ENCODE data around the gene ZFP36L1. TPM values are rescaled to one million over a fixed set of nuclear protein-coding genes. Genes with fewer than 3 reads are reported as not detected.

The ZFP36L1 gene, protein sequence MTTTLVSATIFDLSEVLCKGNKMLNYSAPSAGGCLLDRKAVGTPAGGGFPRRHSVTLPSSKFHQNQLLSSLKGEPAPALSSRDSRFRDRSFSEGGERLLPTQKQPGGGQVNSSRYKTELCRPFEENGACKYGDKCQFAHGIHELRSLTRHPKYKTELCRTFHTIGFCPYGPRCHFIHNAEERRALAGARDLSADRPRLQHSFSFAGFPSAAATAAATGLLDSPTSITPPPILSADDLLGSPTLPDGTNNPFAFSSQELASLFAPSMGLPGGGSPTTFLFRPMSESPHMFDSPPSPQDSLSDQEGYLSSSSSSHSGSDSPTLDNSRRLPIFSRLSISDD
- polyA plus RNA-seq (2012; ENCODE audit: low read depth, missing spikeins) = 48.8 TPM

DNA sequence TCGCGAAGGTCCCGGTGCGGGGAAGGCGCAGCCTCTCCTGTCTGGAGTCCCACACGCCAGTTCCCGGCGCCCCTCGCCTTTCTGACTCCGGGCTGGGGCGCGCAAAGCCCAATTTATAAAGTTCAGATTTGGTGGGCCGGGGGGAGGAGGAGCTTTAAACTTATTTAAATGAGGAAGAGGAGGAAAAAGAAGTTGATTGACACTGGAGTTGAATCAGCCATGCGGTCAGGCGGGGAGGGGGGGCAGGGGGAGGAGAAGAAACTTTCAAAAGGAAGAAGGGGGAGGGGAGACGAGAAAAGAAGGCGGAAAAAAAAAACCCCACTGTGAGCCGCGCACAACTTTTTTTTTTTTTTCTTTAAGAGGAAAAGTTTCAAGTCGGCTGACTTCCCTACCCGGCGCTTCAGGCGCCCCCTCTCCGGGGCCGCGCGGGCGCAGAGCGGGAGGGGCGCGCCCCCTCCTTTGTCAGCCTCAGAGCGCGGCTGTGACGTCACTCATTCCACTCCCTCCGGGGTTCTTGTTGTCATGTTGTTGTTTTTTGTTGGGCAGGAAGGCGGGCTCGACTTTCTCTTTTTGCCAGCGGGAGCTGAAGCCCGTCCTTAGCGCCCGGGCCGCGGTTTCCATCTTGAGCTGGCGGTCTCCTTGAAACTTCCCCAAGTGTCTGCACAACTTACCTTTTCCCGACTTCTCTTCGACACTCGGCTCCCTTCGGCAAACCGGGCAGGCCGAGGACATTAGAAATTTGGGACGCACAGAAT, at the start of gene ZFP36L1:
TSS of gene ZFP36L1 (minus strand) at position 89 of the 755 bp plus-strand sequence. CDS start 129 bp downstream, outside the sequence.
- FAIRE-seq = peak; percentile 57
- TF ChIP-seq POLR2A (IDR thresholded peaks at IDR 0.05; ENCODE audit: low read depth, low read length) (peak; percentile 99), PAX5 (IDR thresholded peaks at IDR 0.05; ENCODE audit: insufficient read depth, low read length, severe bottlenecking) (peak; percentile 59), POU2F2 (IDR thresholded peaks at IDR 0.05; ENCODE audit: low read depth, low read length) (peak; percentile 85), TAF1 (IDR thresholded peaks at IDR 0.05; ENCODE audit: low read depth, low read length) (peak; percentile 70; the same call in 1 of the 2 replicates), POLR2AphosphoS5 (IDR thresholded peaks at IDR 0.05; ENCODE audit: low read depth, low read length) (peak; percentile 98), SPI1 (IDR thresholded peaks at IDR 0.05; ENCODE audit: low read depth, low read length) (peak; percentile 58; the same call in 1 of the 2 replicates)
- peak; percentile 58 for DNase-seq (ENCODE audit: insufficient read length, low spot score)

GRCh38 chr14:68842298-68842697, 49.4 kb upstream of the ZFP36L1 start:
- DNase-seq (ENCODE audit: insufficient read length, low spot score) (no peak), FAIRE-seq (no peak)
- TF ChIP-seq POLR2A (IDR thresholded peaks at IDR 0.05; ENCODE audit: low read depth, low read length) = no peak
- no peak for TF ChIP-seq PAX5 (IDR thresholded peaks at IDR 0.05; ENCODE audit: insufficient read depth, low read length, severe bottlenecking)
- TF ChIP-seq POLR2AphosphoS5 (IDR thresholded peaks at IDR 0.05; ENCODE audit: low read depth, low read length) = no peak
- no peak for TF ChIP-seq POU2F2 (IDR thresholded peaks at IDR 0.05; ENCODE audit: low read depth, low read length)

DNA sequence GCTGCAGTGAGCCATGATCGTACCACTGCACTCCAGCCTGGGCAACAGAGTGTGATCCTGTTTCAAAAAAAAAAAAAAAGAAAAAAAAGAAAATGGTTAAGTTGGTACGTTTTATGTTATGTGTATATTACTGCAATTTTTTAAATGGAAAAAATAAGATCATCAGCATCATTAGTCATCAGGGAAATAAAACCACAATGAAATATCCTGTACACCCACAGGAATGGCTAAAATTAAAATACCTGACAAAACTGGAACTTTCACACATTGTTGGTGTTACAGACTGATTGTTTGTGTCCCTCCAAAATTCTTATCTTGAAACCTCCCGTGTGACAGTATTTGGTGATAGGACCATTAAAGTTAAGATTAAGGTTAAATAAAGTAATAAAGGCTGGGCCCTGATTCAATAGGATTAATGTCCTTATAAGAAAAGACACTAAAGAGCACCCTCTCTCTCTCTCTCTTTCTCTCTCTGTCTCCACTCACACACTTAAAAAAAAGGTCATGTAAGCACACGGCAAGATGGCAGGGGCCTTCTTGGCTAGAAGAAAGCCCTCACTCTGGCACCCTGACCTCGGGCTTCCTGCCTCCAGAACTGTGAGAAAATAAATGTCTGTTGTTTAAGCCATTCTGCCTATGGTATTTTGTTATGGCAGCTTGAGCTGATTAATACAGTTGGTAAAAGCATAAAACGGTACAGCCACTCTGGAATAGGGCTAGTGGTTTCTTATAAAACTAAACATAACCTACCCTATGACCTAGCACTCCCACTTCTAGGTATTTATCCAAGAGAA, 48.3 kb upstream of the ZFP36L1 start:
- no peak for FAIRE-seq

DNA sequence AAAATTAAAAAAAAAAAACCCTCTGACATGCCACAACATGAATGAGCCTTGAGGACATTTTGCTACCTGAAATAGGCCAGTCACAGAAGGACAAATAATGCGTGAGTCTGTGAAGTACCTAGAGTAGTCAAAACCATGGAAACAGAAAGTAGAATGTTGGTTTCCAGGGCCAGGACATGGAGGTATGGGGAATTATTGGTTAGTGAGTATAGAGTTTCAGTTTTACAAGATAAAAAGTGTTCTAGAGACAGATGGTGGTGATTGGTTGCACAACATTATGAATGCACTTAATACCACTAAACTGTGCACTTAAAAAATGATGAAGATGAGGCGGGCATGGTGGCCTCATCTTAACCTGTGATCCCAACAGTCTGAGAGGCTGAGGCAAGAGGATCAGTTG, 47.6 kb upstream of the ZFP36L1 start:
- FAIRE-seq (peak; percentile 47), DNase-seq (ENCODE audit: insufficient read length, low spot score) (no peak)
- no peak for TF ChIP-seq POU2F2 (IDR thresholded peaks at IDR 0.05; ENCODE audit: low read depth, low read length)
- TF ChIP-seq TAF1 (IDR thresholded peaks at IDR 0.05; ENCODE audit: low read depth, low read length) = no peak
- no peak for TF ChIP-seq PAX5 (IDR thresholded peaks at IDR 0.05; ENCODE audit: insufficient read depth, low read length, severe bottlenecking)
- TF ChIP-seq POLR2A (IDR thresholded peaks at IDR 0.05; ENCODE audit: low read depth, low read length) = no peak
- no peak for TF ChIP-seq POLR2AphosphoS5 (IDR thresholded peaks at IDR 0.05; ENCODE audit: low read depth, low read length)
- TF ChIP-seq SPI1 (IDR thresholded peaks at IDR 0.05; ENCODE audit: low read depth, low read length) = no peak

More for the DNA sequence above, 48.3 kb upstream of the ZFP36L1 start:
- TF ChIP-seq PAX5 (IDR thresholded peaks at IDR 0.05; ENCODE audit: insufficient read depth, low read length, severe bottlenecking) = no peak
- no peak for TF ChIP-seq POU2F2 (IDR thresholded peaks at IDR 0.05; ENCODE audit: low read depth, low read length)
- TF ChIP-seq POLR2AphosphoS5 (IDR thresholded peaks at IDR 0.05; ENCODE audit: low read depth, low read length) = no peak
- TF ChIP-seq TAF1 (IDR thresholded peaks at IDR 0.05; ENCODE audit: low read depth, low read length) = no peak
- no peak for TF ChIP-seq SPI1 (IDR thresholded peaks at IDR 0.05; ENCODE audit: low read depth, low read length)
- no peak for TF ChIP-seq POLR2A (IDR thresholded peaks at IDR 0.05; ENCODE audit: low read depth, low read length)
- no peak for DNase-seq (ENCODE audit: insufficient read length, low spot score)

GRCh38 chr14:68836082-68836481, 43.2 kb upstream of the ZFP36L1 start:
- DNase-seq (ENCODE audit: insufficient read length, low spot score) (no peak), FAIRE-seq (no peak)
- TF ChIP-seq PAX5 (IDR thresholded peaks at IDR 0.05; ENCODE audit: insufficient read depth, low read length, severe bottlenecking) (no peak), POLR2A (IDR thresholded peaks at IDR 0.05; ENCODE audit: low read depth, low read length) (no peak), TAF1 (IDR thresholded peaks at IDR 0.05; ENCODE audit: low read depth, low read length) (no peak), POLR2AphosphoS5 (IDR thresholded peaks at IDR 0.05; ENCODE audit: low read depth, low read length) (no peak), SPI1 (IDR thresholded peaks at IDR 0.05; ENCODE audit: low read depth, low read length) (no peak), POU2F2 (IDR thresholded peaks at IDR 0.05; ENCODE audit: low read depth, low read length) (no peak)

DNA sequence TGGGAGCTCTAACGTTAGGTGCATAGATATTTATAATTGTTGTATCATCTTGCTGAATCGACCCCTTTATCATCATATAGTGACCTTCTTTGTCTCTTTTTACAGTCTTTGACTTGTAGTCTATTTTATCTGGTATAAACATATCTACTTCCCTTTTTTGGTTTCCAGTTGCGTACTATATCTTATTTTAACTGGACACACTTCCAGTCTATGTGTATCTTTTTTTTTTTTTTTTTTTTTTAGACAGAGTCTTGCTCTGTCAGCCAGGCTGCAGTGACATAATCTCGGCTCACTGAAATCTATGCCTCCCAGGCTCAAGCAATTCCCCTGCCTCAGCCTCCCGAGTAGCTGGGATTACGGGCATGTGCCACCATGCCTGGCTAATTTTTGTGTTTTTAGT, 41.9 kb upstream of the ZFP36L1 start:
- no peak for FAIRE-seq
- TF ChIP-seq POLR2A (IDR thresholded peaks at IDR 0.05; ENCODE audit: low read depth, low read length) = no peak
- TF ChIP-seq PAX5 (IDR thresholded peaks at IDR 0.05; ENCODE audit: insufficient read depth, low read length, severe bottlenecking) = no peak
- no peak for TF ChIP-seq SPI1 (IDR thresholded peaks at IDR 0.05; ENCODE audit: low read depth, low read length)
- TF ChIP-seq POU2F2 (IDR thresholded peaks at IDR 0.05; ENCODE audit: low read depth, low read length) = no peak
- no peak for TF ChIP-seq POLR2AphosphoS5 (IDR thresholded peaks at IDR 0.05; ENCODE audit: low read depth, low read length)
- TF ChIP-seq TAF1 (IDR thresholded peaks at IDR 0.05; ENCODE audit: low read depth, low read length) = no peak
- no peak for DNase-seq (ENCODE audit: insufficient read length, low spot score)

DNA sequence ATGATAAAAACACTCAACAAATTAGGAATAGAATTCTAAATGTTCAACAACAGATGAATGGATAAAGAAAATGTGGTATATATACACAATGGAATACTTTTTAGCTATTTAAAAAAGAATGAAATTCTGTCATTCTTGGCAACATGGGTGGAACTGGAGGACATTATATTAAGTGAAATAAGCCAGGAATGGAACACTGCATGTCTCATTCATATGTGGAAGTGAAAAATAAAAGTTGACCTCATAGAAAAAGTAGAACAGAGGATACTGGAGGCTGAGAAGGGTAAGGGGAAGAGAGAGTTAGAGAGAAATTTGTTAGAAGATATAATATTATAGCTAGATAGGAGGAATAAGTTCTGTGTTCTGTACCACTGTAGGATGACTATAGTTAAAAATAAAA, 35.8 kb upstream of the ZFP36L1 start:
- DNase-seq (ENCODE audit: insufficient read length, low spot score) (no peak), FAIRE-seq (no peak)
- TF ChIP-seq POLR2A (IDR thresholded peaks at IDR 0.05; ENCODE audit: low read depth, low read length) = no peak
- TF ChIP-seq SPI1 (IDR thresholded peaks at IDR 0.05; ENCODE audit: low read depth, low read length) = peak; percentile 20; the same call in 1 of the 2 replicates

GRCh38 chr14:68825729-68826128, 32.9 kb upstream of the ZFP36L1 start:
- no peak for FAIRE-seq
- no peak for DNase-seq (ENCODE audit: insufficient read length, low spot score)
- no peak for TF ChIP-seq POU2F2 (IDR thresholded peaks at IDR 0.05; ENCODE audit: low read depth, low read length)
- TF ChIP-seq PAX5 (IDR thresholded peaks at IDR 0.05; ENCODE audit: insufficient read depth, low read length, severe bottlenecking) = no peak
- TF ChIP-seq TAF1 (IDR thresholded peaks at IDR 0.05; ENCODE audit: low read depth, low read length) = no peak
- TF ChIP-seq SPI1 (IDR thresholded peaks at IDR 0.05; ENCODE audit: low read depth, low read length) = no peak
- no peak for TF ChIP-seq POLR2AphosphoS5 (IDR thresholded peaks at IDR 0.05; ENCODE audit: low read depth, low read length)
- no peak for TF ChIP-seq POLR2A (IDR thresholded peaks at IDR 0.05; ENCODE audit: low read depth, low read length)
